Neural progenitor cell (in vitro differentiated cells): ENCODE data around the gene TWIST1. TPM values are rescaled to one million over a fixed set of nuclear protein-coding genes. Genes with fewer than 3 reads are reported as not detected.

Experiments used
- DNase-seq: peaks from one replicate; pipeline ENCODE4 v3.0.0-alpha.2; 2016; ENCODE audit warnings: low spot score
- H2AFZ ChIP-seq: fragments of 200-600 bp; sonication (generic); replicated peaks from 2 replicates; pipeline ENCODE4 v1.6.1; 2016; ENCODE audit warnings: antibody characterized with exemption
- H3F3A ChIP-seq: fragments of 200-600 bp; sonication (generic); 2 replicates; pipeline ENCODE4 v1.6.1; 2016; ENCODE audit warnings: antibody characterized with exemption, low read depth
- H3K27ac ChIP-seq: fragments of 200-600 bp; sonication (generic); 2 replicates; pipeline ENCODE4 v1.5.1; 2016; ENCODE audit warnings: mild to moderate bottlenecking
- H3K27me3 ChIP-seq: fragments of 200-600 bp; sonication (generic); 2 replicates; pipeline ENCODE4 v1.6.1; 2016; ENCODE audit warnings: mild to moderate bottlenecking, moderate library complexity
- H3K36me3 ChIP-seq: fragments of 200-600 bp; sonication (generic); 2 replicates; pipeline ENCODE4 v1.5.1; 2016
- H3K4me1 ChIP-seq: fragments of 200-600 bp; sonication (generic); 2 replicates; pipeline ENCODE4 v1.6.1; 2016; ENCODE audit warnings: mixed run types
- H3K4me2 ChIP-seq: fragments of 200-600 bp; sonication (generic); 2 replicates; pipeline ENCODE4 v1.6.1; 2016
- H3K4me3 ChIP-seq: fragments of 200-600 bp; sonication (generic); 2 replicates; pipeline ENCODE4 v1.5.1; 2016
- H3K79me2 ChIP-seq: fragments of 200-600 bp; sonication (generic); 2 replicates; pipeline ENCODE4 v1.6.1; 2016; ENCODE audit warnings: low read depth
- H3K9ac ChIP-seq: fragments of 200-600 bp; sonication (generic); 2 replicates; pipeline ENCODE4 v1.6.1; 2016
- H3K9me3 ChIP-seq: fragments of 200-600 bp; sonication (generic); 2 replicates; pipeline ENCODE4 v1.5.1; 2016; ENCODE audit warnings: low read depth
- H4K20me1 ChIP-seq: fragments of 200-600 bp; sonication (generic); 2 replicates; pipeline ENCODE4 v1.6.1; 2016; ENCODE audit warnings: low read depth
- H3K27ac Mint-ChIP-seq: 3 replicates; pipeline ENCODE4 v1.8.0; 2021; ENCODE audit warnings: mixed read lengths
- H3K27me3 Mint-ChIP-seq: 2 replicates; pipeline ENCODE4 v1.8.0; 2022; ENCODE audit warnings: low read depth, mild to moderate bottlenecking, inconsistent platforms, moderate library complexity, mixed read lengths; ENCODE audit not compliant: insufficient read depth
- H3K36me3 Mint-ChIP-seq: 3 replicates; pipeline ENCODE4 v1.8.0; 2021; ENCODE audit warnings: mixed read lengths
- H3K4me1 Mint-ChIP-seq: 3 replicates; pipeline ENCODE4 v1.8.0; 2021; ENCODE audit warnings: mixed read lengths
- H3K4me3 Mint-ChIP-seq: 3 replicates; pipeline ENCODE4 v1.8.0; 2021; ENCODE audit warnings: mild to moderate bottlenecking, moderate library complexity, mixed read lengths
- H3K9me3 Mint-ChIP-seq: 3 replicates; pipeline ENCODE4 v1.8.0; 2020; ENCODE audit warnings: mixed read lengths
- CTCF ChIP-seq: fragments of 200-600 bp; sonication (generic); IDR thresholded peaks from 2 replicates; pipeline ENCODE4 v1.5.1; 2017; ENCODE audit warnings: antibody characterized with exemption, mild to moderate bottlenecking
- EZH2 ChIP-seq: fragments of 200-600 bp; sonication (generic); IDR thresholded peaks from 2 replicates; pipeline ENCODE4 v1.6.1; 2017; ENCODE audit warnings: antibody characterized with exemption, mild to moderate bottlenecking, moderate library complexity
- EZH2phosphoT487 ChIP-seq: fragments of 200-600 bp; sonication (generic); IDR thresholded peaks from 2 replicates; pipeline ENCODE4 v1.6.1; 2017; ENCODE audit warnings: antibody characterized with exemption
- total RNA-seq: library from RNA; depleted of rRNA; stranded (reverse); fragments of >200 nt; gene quantifications from 2 replicates; pipeline ENCODE4 v1.2.3, GENCODE V29; 2015; ENCODE audit warnings: low replicate concordance

The TWIST1 gene
- total RNA-seq, 1 donor from 2014 or later: not detected

- Histone ChIP-seq H3K4me3 (no peak overlapping the region), H3K27me3 (peaks cover 100% of the 10 kb centered on the region), H3K79me2 (no peaks in the 10 kb centered on the region), H3K36me3 (no peaks in the 10 kb centered on the region), H3K9me3 (no peaks in the 10 kb centered on the region), H2AFZ (no peak overlapping the region), H3F3A (peaks cover 37% of the 10 kb centered on the region), H3K27ac (no peak overlapping the region), H3K9ac (no peak overlapping the region), H3K4me2 (no peak overlapping the region), H3K4me1 (peaks cover 19% of the 10 kb centered on the region), H4K20me1 (peaks cover 95% of the 10 kb centered on the region)
- Mint-ChIP-seq H3K36me3 (no peaks in the 10 kb centered on the region), H3K4me1 (peaks cover 25% of the 10 kb centered on the region), H3K4me3 (no peak overlapping the region), H3K9me3 (no peaks in the 10 kb centered on the region), H3K27me3 (peaks cover 88% of the 10 kb centered on the region), H3K27ac (no peak overlapping the region)
- TF ChIP-seq CTCF (no peak), EZH2 (no peak), EZH2phosphoT487 (no peak)
- peak; percentile 25 for DNase-seq
Measured at GRCh38 chr7:19110776-19111175, 6.7 kb downstream of the TWIST1 start.

- peaks cover 94% of the 10 kb centered on the region for H4K20me1 ChIP-seq
- peaks cover 27% of the 10 kb centered on the region for H3K4me1 Mint-ChIP-seq
- no peak overlapping the region for H2AFZ ChIP-seq
- no peak overlapping the region for H3K4me3 ChIP-seq
- H3K27me3 Mint-ChIP-seq: peaks cover 90% of the 10 kb centered on the region
- no peak overlapping the region for H3K27ac Mint-ChIP-seq
- peaks cover 100% of the 10 kb centered on the region for H3K27me3 ChIP-seq
- H3K36me3 ChIP-seq: no peaks in the 10 kb centered on the region
- no peaks in the 10 kb centered on the region for H3K36me3 Mint-ChIP-seq
- H3K4me1 ChIP-seq: peaks cover 19% of the 10 kb centered on the region
- H3K9ac ChIP-seq: no peak overlapping the region
- DNase-seq: peak; percentile 42
- H3F3A ChIP-seq: peaks cover 40% of the 10 kb centered on the region
- no peak overlapping the region for H3K4me2 ChIP-seq
- H3K9me3 ChIP-seq: no peaks in the 10 kb centered on the region
- no peak overlapping the region for H3K27ac ChIP-seq
- H3K4me3 Mint-ChIP-seq: peak overlapping the region; percentile 54
- no peaks in the 10 kb centered on the region for H3K79me2 ChIP-seq
- no peaks in the 10 kb centered on the region for H3K9me3 Mint-ChIP-seq
- peak; percentile 39 for TF ChIP-seq EZH2
- TF ChIP-seq CTCF: no peak
Measured at GRCh38 chr7:19110026-19110730, 7.3 kb downstream of the TWIST1 start.

GRCh38 chr7:19109000-19109946 is 8.2 kb downstream of the TWIST1 start:
- TF ChIP-seq EZH2 (no peak), CTCF (no peak), EZH2phosphoT487 (no peak)
- H3K9ac ChIP-seq: no peak overlapping the region
- H2AFZ ChIP-seq: no peak overlapping the region
- no peaks in the 10 kb centered on the region for H3K36me3 Mint-ChIP-seq
- H3K4me1 ChIP-seq: peaks cover 19% of the 10 kb centered on the region
- H3K4me3 ChIP-seq: no peak overlapping the region
- H3K4me3 Mint-ChIP-seq: peak overlapping the region; percentile 83
- H3K36me3 ChIP-seq: no peaks in the 10 kb centered on the region
- H3K27ac ChIP-seq: no peak overlapping the region
- H3F3A ChIP-seq: peaks cover 40% of the 10 kb centered on the region
- peak overlapping the region; percentile 73 for H3K4me2 ChIP-seq
- peaks cover 27% of the 10 kb centered on the region for H3K4me1 Mint-ChIP-seq
- H4K20me1 ChIP-seq: peaks cover 85% of the 10 kb centered on the region
- H3K27me3 ChIP-seq: peaks cover 100% of the 10 kb centered on the region
- no peaks in the 10 kb centered on the region for H3K9me3 ChIP-seq
- no peak overlapping the region for H3K27ac Mint-ChIP-seq
- H3K79me2 ChIP-seq: no peaks in the 10 kb centered on the region
- H3K27me3 Mint-ChIP-seq: peaks cover 89% of the 10 kb centered on the region
- DNase-seq: no peak
- H3K9me3 Mint-ChIP-seq: no peaks in the 10 kb centered on the region
